HG03108 (cell line): Measurements from ENCODE around the gene ZSCAN31.
"Not testable (repeated sequence)": the region's sequence is repeated elsewhere in the genome, so short reads cannot be mapped to it uniquely, and the experiment has no call there.

Source experiments
- ATAC-seq: cut with Tn5 transposase; IDR thresholded peaks from one replicate; pipeline ENCODE4 v1.9.1; 2021; ENCODE audit warnings: moderate library complexity; ENCODE audit not compliant: unreplicated experiment

Gene ZSCAN31

DNA sequence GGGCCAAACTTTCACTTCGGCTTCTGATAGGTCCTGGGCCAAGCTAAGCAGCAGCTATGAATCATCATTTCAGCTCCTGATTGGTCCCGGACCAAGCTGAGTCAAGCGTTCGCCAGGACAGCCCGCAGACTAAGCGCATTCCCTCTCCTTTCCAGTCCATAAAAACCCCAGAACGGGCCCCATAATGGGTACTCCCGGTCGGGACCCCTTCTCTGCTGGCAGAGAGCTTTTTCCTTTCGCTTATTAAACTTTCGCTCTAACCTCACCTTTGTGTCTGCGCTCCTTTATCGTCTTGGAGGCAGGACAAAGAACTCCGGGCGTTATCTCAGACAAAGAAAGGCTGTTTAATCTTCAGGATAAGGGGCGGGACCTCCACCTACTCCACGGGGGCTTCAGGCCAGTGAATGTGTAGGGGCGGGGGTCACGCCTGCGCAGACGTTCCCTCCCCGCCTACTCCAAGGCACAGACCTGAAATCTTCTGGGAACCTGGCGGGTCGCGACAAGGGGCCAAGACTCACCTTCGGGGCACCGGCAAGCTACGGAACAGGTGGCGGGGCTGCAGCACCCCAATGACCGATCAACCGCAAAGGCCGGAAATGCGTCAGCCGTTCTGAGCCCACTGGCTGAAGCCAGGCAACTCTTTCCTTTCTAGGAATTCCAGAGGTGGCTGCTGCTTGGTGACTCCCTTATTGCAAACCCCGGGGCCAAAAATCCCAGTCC, at the start of gene ZSCAN31:
Gene ZSCAN31, minus strand, starts transcription at position 585 of the 720 bp plus-strand sequence. CDS start 6,465 bp downstream, outside the sequence.
- peak; percentile 65 for ATAC-seq

DNA sequence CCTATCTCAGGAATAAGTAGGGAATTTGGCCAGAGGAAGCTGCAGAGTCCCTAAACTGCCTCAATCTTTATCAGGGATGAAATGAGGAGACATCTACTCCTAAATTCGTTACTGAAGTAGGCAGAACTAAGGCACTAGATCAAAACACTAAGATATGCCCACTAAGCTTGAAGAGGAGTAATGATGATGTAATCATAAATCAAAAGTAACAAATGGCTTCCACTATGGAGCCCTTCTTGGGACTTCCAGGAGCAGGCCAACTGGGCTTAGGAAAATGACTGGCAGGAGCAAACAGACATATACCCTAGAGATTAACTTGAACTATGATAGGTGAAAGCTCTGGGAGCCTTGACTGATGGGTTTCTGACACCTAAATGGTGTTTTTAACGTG, 48.2 kb upstream of the ZSCAN31 start:
- no peak for ATAC-seq

GRCh38 chr6:28383235-28384142, 47.5 kb upstream of the ZSCAN31 start:
- ATAC-seq, result peak; percentile 84

- no peak for ATAC-seq
Observed at GRCh38 chr6:28380381-28380780, 44.4 kb upstream of the ZSCAN31 start.

GRCh38 chr6:28378644-28379043, 42.7 kb upstream of the ZSCAN31 start:
- ATAC-seq, result no peak

DNA sequence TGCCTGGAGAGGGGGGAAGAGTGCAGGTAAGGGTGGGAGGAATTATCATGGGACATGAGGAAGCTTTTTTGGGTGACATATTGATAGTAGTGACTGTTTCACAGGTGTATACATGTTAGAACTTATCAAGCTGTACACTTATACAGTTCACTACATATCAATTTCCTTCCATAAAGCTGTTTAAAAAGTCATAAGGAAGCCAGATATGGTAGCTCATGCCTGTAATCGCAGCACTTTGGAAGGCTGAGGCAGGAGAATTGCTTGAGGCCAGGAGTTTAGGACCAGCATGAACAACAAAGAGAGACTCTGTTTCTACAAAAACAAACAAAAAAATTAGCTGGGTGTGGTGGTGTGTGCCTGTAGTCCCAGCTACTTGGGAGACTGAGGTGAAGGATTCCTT, 41.9 kb upstream of the ZSCAN31 start:
- ATAC-seq, result no peak

DNA sequence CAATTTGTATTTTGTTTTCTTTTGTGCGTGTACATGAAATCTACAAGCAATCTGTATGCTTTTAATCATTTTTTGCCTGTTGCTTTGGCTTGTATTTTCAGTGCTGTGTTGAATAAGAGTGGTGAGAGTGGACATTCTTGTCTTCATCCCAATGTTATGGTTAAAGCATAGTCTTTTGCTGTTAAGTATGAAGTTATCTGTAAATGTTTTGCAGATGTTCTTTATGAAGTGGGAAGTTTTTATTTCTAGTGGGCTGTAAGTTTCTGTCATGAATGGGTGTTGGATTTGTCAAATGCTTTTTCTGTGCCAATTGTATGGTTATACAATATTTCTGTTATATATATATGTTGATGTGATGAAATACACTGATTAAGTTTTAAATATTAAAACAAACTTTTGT, 38.0 kb upstream of the ZSCAN31 start:
- ATAC-seq, result no peak

GRCh38 chr6:28371706-28372451, 35.9 kb upstream of the ZSCAN31 start:
- peak; percentile 73 for ATAC-seq

- no peak for ATAC-seq
Observed at GRCh38 chr6:28371280-28371679, 35.3 kb upstream of the ZSCAN31 start.

- ATAC-seq, result no peak
Observed at GRCh38 chr6:28370440-28370839, 34.5 kb upstream of the ZSCAN31 start.

- no peak for ATAC-seq
Observed at GRCh38 chr6:28369463-28369862, 33.5 kb upstream of the ZSCAN31 start.

- peak; percentile 58 for ATAC-seq
Observed at GRCh38 chr6:28368522-28368921, 32.6 kb upstream of the ZSCAN31 start.

DNA sequence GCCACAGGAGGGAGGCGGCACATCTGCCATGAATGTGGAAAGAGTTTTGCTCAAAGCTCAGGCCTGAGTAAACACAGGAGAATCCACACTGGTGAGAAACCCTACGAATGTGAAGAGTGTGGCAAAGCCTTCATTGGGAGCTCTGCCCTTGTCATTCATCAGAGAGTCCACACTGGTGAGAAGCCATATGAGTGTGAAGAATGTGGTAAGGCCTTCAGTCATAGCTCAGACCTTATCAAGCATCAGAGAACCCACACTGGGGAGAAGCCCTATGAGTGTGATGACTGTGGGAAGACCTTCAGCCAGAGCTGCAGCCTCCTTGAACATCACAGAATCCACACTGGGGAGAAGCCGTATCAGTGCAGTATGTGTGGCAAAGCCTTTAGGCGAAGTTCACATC, 29.6 kb upstream of the ZSCAN31 start:
- ATAC-seq, result not testable (repeated sequence)

GRCh38 chr6:28360961-28361360, 25.0 kb upstream of the ZSCAN31 start:
- ATAC-seq, result no peak

DNA sequence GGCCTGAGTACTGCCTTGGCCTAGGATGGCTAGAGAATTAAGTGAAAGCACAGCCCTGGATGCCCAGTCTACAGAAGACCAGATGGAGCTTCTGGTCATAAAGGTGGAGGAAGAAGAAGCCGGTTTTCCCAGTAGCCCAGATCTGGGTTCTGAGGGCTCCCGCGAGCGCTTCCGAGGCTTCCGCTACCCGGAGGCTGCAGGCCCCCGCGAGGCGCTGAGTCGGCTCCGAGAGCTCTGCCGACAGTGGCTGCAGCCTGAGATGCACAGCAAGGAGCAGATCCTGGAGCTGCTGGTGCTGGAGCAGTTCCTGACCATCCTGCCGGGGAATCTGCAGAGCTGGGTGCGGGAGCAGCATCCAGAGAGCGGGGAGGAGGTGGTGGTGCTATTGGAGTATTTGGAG, 23.6 kb upstream of the ZSCAN31 start:
- not testable (repeated sequence) for ATAC-seq

GRCh38 chr6:28357036-28357435, 21.1 kb upstream of the ZSCAN31 start:
- ATAC-seq, result no peak

DNA sequence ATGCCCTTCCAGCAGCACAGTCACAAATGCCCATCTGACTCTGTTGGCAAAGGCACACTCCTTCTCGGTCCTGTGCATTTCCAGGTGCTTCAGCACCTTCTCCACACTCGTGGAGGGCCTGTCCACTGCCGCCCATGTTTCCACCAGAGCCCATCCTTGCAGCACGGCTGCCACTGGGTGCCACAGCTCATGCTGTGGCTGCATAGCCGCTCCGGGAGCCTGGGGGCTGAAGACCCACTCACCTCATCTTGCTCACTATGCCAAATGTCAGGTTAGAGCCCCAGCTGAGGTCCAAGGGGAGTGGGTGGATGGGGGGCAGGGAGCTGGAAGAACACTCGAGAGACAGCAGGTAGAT, 20.7 kb upstream of the ZSCAN31 start:
- ATAC-seq, result no peak

- peak; percentile 55 for ATAC-seq
Observed at GRCh38 chr6:28355743-28356665, 20.1 kb upstream of the ZSCAN31 start.

- no peak for ATAC-seq
Observed at GRCh38 chr6:28354688-28355554, 19.0 kb upstream of the ZSCAN31 start.
